ENCODE measurements around the gene LILRB2.
"Not testable (repeated sequence)": the region's sequence is repeated elsewhere in the genome, so short reads cannot be mapped to it uniquely, and the experiment has no call there.

LILRB2 gene

GRCh38 chr19:54248016-54248601, 32.8 kb downstream of the LILRB2 start:
- H3K4me1 ChIP-seq (ENCODE audit: control insufficient read depth, low read depth, low read length), result no peaks in the 10 kb centered on the region
- no peaks in the 10 kb centered on the region for H3K9me3 ChIP-seq (ENCODE audit: control insufficient read depth, low read depth, low read length)
- H3K27ac ChIP-seq (ENCODE audit: low read length), result no peak overlapping the region
- H3K9ac ChIP-seq (ENCODE audit: low read length), result no peak overlapping the region
- no peak overlapping the region for H3K4me3 ChIP-seq (ENCODE audit: low read length)
- no peaks in the 10 kb centered on the region for H3K36me3 ChIP-seq (ENCODE audit: control insufficient read depth, low read depth, low read length)
- H3K27me3 ChIP-seq (ENCODE audit: control insufficient read depth, insufficient read depth, low read length), result no peaks in the 10 kb centered on the region

- no peaks in the 10 kb centered on the region for H3K36me3 ChIP-seq (ENCODE audit: control insufficient read depth, low read depth, low read length)
- no peaks in the 10 kb centered on the region for H3K9me3 ChIP-seq (ENCODE audit: control insufficient read depth, low read depth, low read length)
- H3K4me3 ChIP-seq (ENCODE audit: low read length), result no peak overlapping the region
- H3K9ac ChIP-seq (ENCODE audit: low read length), result no peak overlapping the region
- no peaks in the 10 kb centered on the region for H3K27me3 ChIP-seq (ENCODE audit: control insufficient read depth, insufficient read depth, low read length)
- H3K27ac ChIP-seq (ENCODE audit: low read length), result no peak overlapping the region
- no peaks in the 10 kb centered on the region for H3K4me1 ChIP-seq (ENCODE audit: control insufficient read depth, low read depth, low read length)
Observed at GRCh38 chr19:54247106-54247930, 33.6 kb downstream of the LILRB2 start.

- no peaks in the 10 kb centered on the region for H3K9me3 ChIP-seq (ENCODE audit: control insufficient read depth, low read depth, low read length)
- H3K4me1 ChIP-seq (ENCODE audit: control insufficient read depth, low read depth, low read length), result no peaks in the 10 kb centered on the region
- no peak overlapping the region for H3K9ac ChIP-seq (ENCODE audit: low read length)
- no peak overlapping the region for H3K4me3 ChIP-seq (ENCODE audit: low read length)
- no peaks in the 10 kb centered on the region for H3K36me3 ChIP-seq (ENCODE audit: control insufficient read depth, low read depth, low read length)
- H3K27ac ChIP-seq (ENCODE audit: low read length), result no peak overlapping the region
- no peaks in the 10 kb centered on the region for H3K27me3 ChIP-seq (ENCODE audit: control insufficient read depth, insufficient read depth, low read length)
Observed at GRCh38 chr19:54245936-54246335, 35.0 kb downstream of the LILRB2 start.

GRCh38 chr19:54243809-54244208, 37.1 kb downstream of the LILRB2 start:
- H3K36me3 ChIP-seq (ENCODE audit: control insufficient read depth, low read depth, low read length); H3K27me3 ChIP-seq (ENCODE audit: control insufficient read depth, insufficient read depth, low read length); H3K9ac ChIP-seq (ENCODE audit: low read length); H3K27ac ChIP-seq (ENCODE audit: low read length); H3K4me3 ChIP-seq (ENCODE audit: low read length); H3K9me3 ChIP-seq (ENCODE audit: control insufficient read depth, low read depth, low read length); H3K4me1 ChIP-seq (ENCODE audit: control insufficient read depth, low read depth, low read length): not testable (repeated sequence)

- H3K9me3 ChIP-seq (ENCODE audit: control insufficient read depth, low read depth, low read length); H3K27me3 ChIP-seq (ENCODE audit: control insufficient read depth, insufficient read depth, low read length); H3K9ac ChIP-seq (ENCODE audit: low read length); H3K27ac ChIP-seq (ENCODE audit: low read length); H3K36me3 ChIP-seq (ENCODE audit: control insufficient read depth, low read depth, low read length); H3K4me3 ChIP-seq (ENCODE audit: low read length); H3K4me1 ChIP-seq (ENCODE audit: control insufficient read depth, low read depth, low read length): not testable (repeated sequence)
Observed at GRCh38 chr19:54242646-54243045, 38.3 kb downstream of the LILRB2 start, which contains the start of gene LILRA6. Gene LILRA6, minus strand, starts transcription at chr19:54242790.

- not testable (repeated sequence) for H3K27ac ChIP-seq (ENCODE audit: low read length); H3K4me3 ChIP-seq (ENCODE audit: low read length); H3K9me3 ChIP-seq (ENCODE audit: control insufficient read depth, low read depth, low read length); H3K4me1 ChIP-seq (ENCODE audit: control insufficient read depth, low read depth, low read length); H3K27me3 ChIP-seq (ENCODE audit: control insufficient read depth, insufficient read depth, low read length); H3K9ac ChIP-seq (ENCODE audit: low read length); H3K36me3 ChIP-seq (ENCODE audit: control insufficient read depth, low read depth, low read length)
Observed at GRCh38 chr19:54242234-54242633, 38.7 kb downstream of the LILRB2 start.

- H3K4me1 ChIP-seq (ENCODE audit: control insufficient read depth, low read depth, low read length); H3K4me3 ChIP-seq (ENCODE audit: low read length); H3K9ac ChIP-seq (ENCODE audit: low read length); H3K27ac ChIP-seq (ENCODE audit: low read length); H3K27me3 ChIP-seq (ENCODE audit: control insufficient read depth, insufficient read depth, low read length); H3K36me3 ChIP-seq (ENCODE audit: control insufficient read depth, low read depth, low read length); H3K9me3 ChIP-seq (ENCODE audit: control insufficient read depth, low read depth, low read length): not testable (repeated sequence)
Observed at GRCh38 chr19:54240372-54241336, 40.3 kb downstream of the LILRB2 start.

- H3K27ac ChIP-seq (ENCODE audit: low read length); H3K9ac ChIP-seq (ENCODE audit: low read length); H3K27me3 ChIP-seq (ENCODE audit: control insufficient read depth, insufficient read depth, low read length); H3K4me3 ChIP-seq (ENCODE audit: low read length); H3K36me3 ChIP-seq (ENCODE audit: control insufficient read depth, low read depth, low read length); H3K9me3 ChIP-seq (ENCODE audit: control insufficient read depth, low read depth, low read length); H3K4me1 ChIP-seq (ENCODE audit: control insufficient read depth, low read depth, low read length): not testable (repeated sequence)
Observed at GRCh38 chr19:54239491-54240371, 41.2 kb downstream of the LILRB2 start.

- H3K4me3 ChIP-seq (ENCODE audit: low read length), result no peak overlapping the region
- no peaks in the 10 kb centered on the region for H3K36me3 ChIP-seq (ENCODE audit: control insufficient read depth, low read depth, low read length)
- no peaks in the 10 kb centered on the region for H3K9me3 ChIP-seq (ENCODE audit: control insufficient read depth, low read depth, low read length)
- H3K27me3 ChIP-seq (ENCODE audit: control insufficient read depth, insufficient read depth, low read length), result peaks cover 25% of the 10 kb centered on the region
- no peaks in the 10 kb centered on the region for H3K4me1 ChIP-seq (ENCODE audit: control insufficient read depth, low read depth, low read length)
- H3K9ac ChIP-seq (ENCODE audit: low read length), result no peak overlapping the region
- no peak overlapping the region for H3K27ac ChIP-seq (ENCODE audit: low read length)
Observed at GRCh38 chr19:54233941-54234340, 47.0 kb downstream of the LILRB2 start.

- Histone ChIP-seq H3K27me3 (ENCODE audit: control insufficient read depth, insufficient read depth, low read length) (peaks cover 25% of the 10 kb centered on the region), H3K9ac (ENCODE audit: low read length) (no peak overlapping the region), H3K4me1 (ENCODE audit: control insufficient read depth, low read depth, low read length) (no peaks in the 10 kb centered on the region), H3K27ac (ENCODE audit: low read length) (no peak overlapping the region), H3K4me3 (ENCODE audit: low read length) (no peak overlapping the region), H3K9me3 (ENCODE audit: control insufficient read depth, low read depth, low read length) (no peaks in the 10 kb centered on the region), H3K36me3 (ENCODE audit: control insufficient read depth, low read depth, low read length) (no peaks in the 10 kb centered on the region)
Observed at GRCh38 chr19:54231077-54231931, 49.6 kb downstream of the LILRB2 start.

Measured in iPS-18a (cell line).